ENCODE measurements around the gene DRGX. TPM values are rescaled to one million over a fixed set of nuclear protein-coding genes. Genes with fewer than 3 reads are reported as not detected.

Gene DRGX
- total and polyA plus RNA-seq, 2 experiments from 2014 or later: not detected

- Histone ChIP-seq H3K27me3 (peaks cover 67% of the 10 kb centered on the region), H3K9me3 (ENCODE audit: low read depth) (no peaks in the 10 kb centered on the region), H4K20me1 (ENCODE audit: insufficient read depth, poor library complexity, severe bottlenecking) (no peaks in the 10 kb centered on the region), H2AFZ (no peak overlapping the region), H3K9me2 (replicated peaks; ENCODE audit: insufficient read depth) (no peaks in the 10 kb centered on the region), H3K79me2 (no peaks in the 10 kb centered on the region), H3K27ac (no peak overlapping the region), H3K4me3 (no peak overlapping the region), H3K4me2 (no peak overlapping the region), H3K4me1 (ENCODE audit: insufficient read depth) (no peaks in the 10 kb centered on the region), H3K36me3 (replicated peaks; ENCODE audit: insufficient read depth, low read depth) (no peaks in the 10 kb centered on the region)
- TF ChIP-seq EZH2 (IDR thresholded peaks at IDR 0.05; ENCODE audit: borderline replicate concordance): no peak
- no peak for TF ChIP-seq EZH2phosphoT487 (IDR thresholded peaks at IDR 0.05; ENCODE audit: low read depth, severe bottlenecking, unreplicated experiment)
- no peak for TF ChIP-seq CTCF (IDR thresholded peaks at IDR 0.05; ENCODE audit: poor library complexity)
- DNase-seq (ENCODE audit: low spot score): no peak
- WGBS (ENCODE audit: low lambda C conversion rate, missing lambda C conversion rate): 88% methylated on average over 15 of the region's 15 CpGs
These were observed 6.4 kb downstream of the DRGX start for GRCh38 chr10:49389361-49389933.

- H3K4me1 ChIP-seq (ENCODE audit: insufficient read depth): no peaks in the 10 kb centered on the region
- H3K27ac ChIP-seq: no peak overlapping the region
- peaks cover 54% of the 10 kb centered on the region for H3K27me3 ChIP-seq
- no peak for DNase-seq (ENCODE audit: low spot score)
- H3K4me2 ChIP-seq: no peak overlapping the region
- H3K9me3 ChIP-seq (ENCODE audit: low read depth): no peaks in the 10 kb centered on the region
- no peaks in the 10 kb centered on the region for H4K20me1 ChIP-seq (ENCODE audit: insufficient read depth, poor library complexity, severe bottlenecking)
- H3K36me3 ChIP-seq (replicated peaks; ENCODE audit: insufficient read depth, low read depth): no peaks in the 10 kb centered on the region
- no peaks in the 10 kb centered on the region for H3K9me2 ChIP-seq (replicated peaks; ENCODE audit: insufficient read depth)
- no peak overlapping the region for H2AFZ ChIP-seq
- H3K4me3 ChIP-seq: no peak overlapping the region
- H3K79me2 ChIP-seq: no peaks in the 10 kb centered on the region
- TF ChIP-seq EZH2 (IDR thresholded peaks at IDR 0.05; ENCODE audit: borderline replicate concordance) (no peak), EZH2phosphoT487 (IDR thresholded peaks at IDR 0.05; ENCODE audit: low read depth, severe bottlenecking, unreplicated experiment) (no peak), CTCF (IDR thresholded peaks at IDR 0.05; ENCODE audit: poor library complexity) (no peak)
These were observed 7.7 kb downstream of the DRGX start for GRCh38 chr10:49388161-49388560.

- H2AFZ ChIP-seq: no peak overlapping the region
- no peak for DNase-seq (ENCODE audit: low spot score)
- H4K20me1 ChIP-seq (ENCODE audit: insufficient read depth, poor library complexity, severe bottlenecking): no peaks in the 10 kb centered on the region
- WGBS (ENCODE audit: low lambda C conversion rate, missing lambda C conversion rate): 90% methylated on average over 8 of the region's 8 CpGs
- H3K9me2 ChIP-seq (replicated peaks; ENCODE audit: insufficient read depth): no peaks in the 10 kb centered on the region
- TF ChIP-seq EZH2 (IDR thresholded peaks at IDR 0.05; ENCODE audit: borderline replicate concordance) (no peak), CTCF (IDR thresholded peaks at IDR 0.05; ENCODE audit: poor library complexity) (no peak)
- H3K4me3 ChIP-seq: no peak overlapping the region
- no peaks in the 10 kb centered on the region for H3K9me3 ChIP-seq (ENCODE audit: low read depth)
- H3K36me3 ChIP-seq (replicated peaks; ENCODE audit: insufficient read depth, low read depth): no peaks in the 10 kb centered on the region
- no peaks in the 10 kb centered on the region for H3K79me2 ChIP-seq
- H3K4me2 ChIP-seq: no peak overlapping the region
- peaks cover 43% of the 10 kb centered on the region for H3K27me3 ChIP-seq
- no peaks in the 10 kb centered on the region for H3K4me1 ChIP-seq (ENCODE audit: insufficient read depth)
- no peak overlapping the region for H3K27ac ChIP-seq
These were observed 8.8 kb downstream of the DRGX start for GRCh38 chr10:49387071-49387470.
